DND-41 (cell line): ENCODE data around the gene PC.

Experiments used
- CTCF ChIP-seq: IDR thresholded peaks from 2 replicates; pipeline ENCODE4 v1.5.1; 2012; ENCODE audit warnings: borderline replicate concordance, low read length, moderate library complexity, mild to moderate bottlenecking; ENCODE audit not compliant: poor library complexity, severe bottlenecking; ENCODE audit errors: extremely low read depth
- EZH2 ChIP-seq: IDR thresholded peaks from 3 replicates; pipeline ENCODE4 v1.6.1; 2012; ENCODE audit warnings: borderline replicate concordance, low read depth, mild to moderate bottlenecking, moderate library complexity, low read length, inconsistent platforms; ENCODE audit not compliant: severe bottlenecking

DNA sequence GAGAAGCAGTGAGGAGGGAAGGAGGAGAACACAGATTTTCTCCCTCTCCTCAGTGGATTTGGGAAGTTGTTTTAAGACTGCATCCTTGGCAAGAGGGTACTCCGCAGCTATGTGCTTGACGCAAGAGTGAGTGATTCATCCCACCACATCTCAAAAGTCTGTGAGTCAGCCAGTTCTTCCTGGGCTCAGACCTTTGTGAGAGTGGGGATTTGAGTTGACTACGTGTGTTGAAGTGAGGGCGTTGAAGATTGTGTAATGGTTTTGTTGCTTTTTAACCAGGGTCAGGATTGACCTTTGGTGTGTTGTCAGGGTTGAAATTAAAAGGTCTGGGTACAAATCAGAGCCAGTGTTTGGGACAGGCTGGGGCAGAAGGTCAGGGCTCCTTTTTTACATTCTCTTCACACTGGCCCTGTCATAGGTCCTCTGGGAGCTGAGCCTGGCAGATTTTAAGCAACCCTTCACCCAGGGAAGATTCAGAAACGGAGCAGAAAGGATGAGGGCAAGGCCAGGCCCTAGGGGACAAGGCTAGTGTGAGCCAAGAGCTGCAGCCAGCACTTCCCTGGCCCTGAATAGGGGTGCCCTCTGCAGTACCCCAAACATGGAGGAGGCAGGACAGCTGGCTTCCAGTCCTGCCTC is 12.7 kb upstream of the PC start:
- TF ChIP-seq CTCF, result no peak
- TF ChIP-seq EZH2, result no peak
